ENCODE measurements around the gene NINJ2.

GRCh38 chr12:602700-603068, 60.6 kb downstream of the NINJ2 start:
- TF ChIP-seq CTCF (IDR thresholded peaks at IDR 0.05; ENCODE audit: borderline replicate concordance, extremely low read depth, low read length, poor library complexity, severe bottlenecking) (no peak), EZH2 (IDR thresholded peaks at IDR 0.05; ENCODE audit: borderline replicate concordance, low read depth, low read length, severe bottlenecking) (no peak)

Measured in DND-41 (cell line).